K562 (cell line): ENCODE measurements around the gene PITRM1. TPM values are rescaled to one million over a fixed set of nuclear protein-coding genes. Genes with fewer than 3 reads are reported as not detected.

Experiments
- CBX1 ChIP-seq: sonication (generic); IDR thresholded peaks from 2 replicates; pipeline ENCODE4 v1.6.1; 2016; ENCODE audit warnings: antibody characterized with exemption, low read depth, mild to moderate bottlenecking
- CREM ChIP-seq: IDR thresholded peaks from 2 replicates; pipeline ENCODE4 v1.6.1; 2014; ENCODE audit warnings: antibody characterized with exemption, low read depth
- DNMT1 ChIP-seq: fragments of 450-650 bp; IDR thresholded peaks from 2 replicates; pipeline ENCODE4 v1.6.1; 2016; ENCODE audit warnings: antibody characterized with exemption, mild to moderate bottlenecking
- ETV5 ChIP-seq: sonication (generic); formaldehyde crosslinking; IDR thresholded peaks from 2 replicates; pipeline ENCODE4 v1.4.0; 2020; ENCODE audit warnings: low read depth, mild to moderate bottlenecking, missing genetic modification reagents
- FOXP1 ChIP-seq: sonication (generic); formaldehyde crosslinking; IDR thresholded peaks from 2 replicates; pipeline ENCODE4 v1.8.0; 2022; ENCODE audit warnings: mild to moderate bottlenecking, missing genetic modification reagents
- HCFC1 ChIP-seq: IDR thresholded peaks from 2 replicates; pipeline ENCODE4 v1.6.1; 2012; ENCODE audit warnings: low read depth, low read length, improper control_type of control experiment
- MCM2 ChIP-seq: fragments of 450-650 bp; IDR thresholded peaks from 2 replicates; pipeline ENCODE4 v1.6.1; 2017; ENCODE audit warnings: low read depth, mild to moderate bottlenecking
- NEUROD1 ChIP-seq: fragments of 150-350 bp; IDR thresholded peaks from 2 replicates; pipeline ENCODE4 v1.6.1; 2014; ENCODE audit warnings: borderline replicate concordance, low read length, low read depth; ENCODE audit not compliant: partially characterized antibody
- POLR2B ChIP-seq: fragments of 450-650 bp; IDR thresholded peaks from 2 replicates; pipeline ENCODE4 v1.6.1; 2018; ENCODE audit warnings: low read depth; ENCODE audit not compliant: partially characterized antibody
- RBM14 ChIP-seq: fragments of 200-400 bp; formaldehyde crosslinking; IDR thresholded peaks from 2 replicates; pipeline ENCODE4 v1.6.1; 2018; ENCODE audit warnings: low read depth, mild to moderate bottlenecking, low read length, moderate library complexity, borderline replicate concordance; ENCODE audit not compliant: insufficient read depth
- RBM25 ChIP-seq: fragments of 200-400 bp; formaldehyde crosslinking; IDR thresholded peaks from 2 replicates; pipeline ENCODE4 v1.6.1; 2018; ENCODE audit warnings: low read length, low read depth, moderate library complexity; ENCODE audit not compliant: severe bottlenecking
- RHOXF2B ChIP-seq: fragments of 250-450 bp; sonication (Bioruptor Pico); conservative IDR thresholded peaks from 2 replicates; pipeline ENCODE4 v1.5.1; 2021
- SRSF3 ChIP-seq: fragments of 200-400 bp; formaldehyde crosslinking; IDR thresholded peaks from 2 replicates; pipeline ENCODE4 v1.6.1; 2016; ENCODE audit warnings: mild to moderate bottlenecking, low read length, moderate library complexity; ENCODE audit not compliant: insufficient read depth
- TARDBP ChIP-seq: fragments of 450-650 bp; IDR thresholded peaks from 2 replicates; pipeline ENCODE4 v1.6.1; 2016
- ZNF143 ChIP-seq: sonication (generic); formaldehyde crosslinking; IDR thresholded peaks from 2 replicates; pipeline ENCODE4 v1.9.0; 2022; ENCODE audit warnings: mild to moderate bottlenecking, missing genetic modification reagents
- ZNF184 ChIP-seq: sonication (generic); formaldehyde crosslinking; IDR thresholded peaks from 2 replicates; pipeline ENCODE4 v1.5.0; 2020; ENCODE audit warnings: missing genetic modification reagents
- ZNF232 ChIP-seq: sonication (generic); formaldehyde crosslinking; IDR thresholded peaks from 2 replicates; pipeline ENCODE4 v1.8.0; 2022; ENCODE audit warnings: mild to moderate bottlenecking, missing genetic modification reagents
- ZNF263 ChIP-seq: sonication (generic); formaldehyde crosslinking; IDR thresholded peaks from 2 replicates; pipeline ENCODE4 v1.8.0; 2022; ENCODE audit warnings: mild to moderate bottlenecking, missing genetic modification reagents, borderline replicate concordance
- ZNF3 ChIP-seq: fragments of 250-450 bp; sonication (Bioruptor Pico); IDR thresholded peaks from 2 replicates; pipeline ENCODE4 v1.5.0; 2021; ENCODE audit warnings: mild to moderate bottlenecking, moderate library complexity
- ZNF589 ChIP-seq: fragments of 200-800 bp; sonication (Bioruptor generic); IDR thresholded peaks from 2 replicates; pipeline ENCODE4 v1.6.1; 2016; ENCODE audit warnings: low read depth, missing genetic modification characterization, missing compliant biosample characterization
- polyA plus RNA-seq, 8 experiments: library from polyadenylated mRNA; depleted of rRNA in 4 of 8; stranded (reverse) in 5 of 8; unstranded in 3 of 8; fragments of >200 nt; fragmentation: Nextera tagmentation in 2 of 8; fragmentation: Illumina TruSeq in 1 of 8; extraction: Ambion mirVana in 2 of 8; extraction: Trizol in 1 of 8; gene quantifications; 2 replicates each; pipeline versions ENCODE4 v1.2.1 to v1.2.3, GENCODE V29; 2011 to 2014; ENCODE audit warnings: inconsistent platforms in 1 of 8, missing spikeins in 1 of 8
- total RNA-seq, 7 experiments: library from RNA; depleted of rRNA in 6 of 7; stranded (reverse); fragments of >200 nt in 6 of 7; fragmentation: Illumina TruSeq in 2 of 7; extraction: Trizol in 2 of 7; gene quantifications; 2 replicates each; pipeline versions ENCODE4 v1.2.1 to v1.2.3, GENCODE V29; 2011 to 2021; ENCODE audit warnings: low replicate concordance in 1 of 7
- TF ChIP-seq, protein P1 (sequence below): sonication (generic); formaldehyde crosslinking; IDR thresholded peaks from 2 replicates; pipeline ENCODE4 v1.8.0; 2022; ENCODE audit warnings: mild to moderate bottlenecking, missing genetic modification reagents
- TF ChIP-seq, protein P2 (sequence below): fragments of 450-650 bp; formaldehyde crosslinking; IDR thresholded peaks from 2 replicates; pipeline ENCODE4 v1.4.0; 2020; ENCODE audit warnings: mild to moderate bottlenecking, moderate library complexity
- TF ChIP-seq, protein P3 (sequence below): sonication (generic); formaldehyde crosslinking; IDR thresholded peaks from 2 replicates; pipeline ENCODE4 v1.8.1; 2023; ENCODE audit warnings: missing genetic modification reagents, mild to moderate bottlenecking, borderline replicate concordance

Gene PITRM1
- total and polyA plus RNA-seq, 9 of the 15 experiments (the other 6 are each of a cell fraction or from before 2014, with no cell fraction given), result 21.1 to 70.4 (median 39.7) TPM

DNA sequence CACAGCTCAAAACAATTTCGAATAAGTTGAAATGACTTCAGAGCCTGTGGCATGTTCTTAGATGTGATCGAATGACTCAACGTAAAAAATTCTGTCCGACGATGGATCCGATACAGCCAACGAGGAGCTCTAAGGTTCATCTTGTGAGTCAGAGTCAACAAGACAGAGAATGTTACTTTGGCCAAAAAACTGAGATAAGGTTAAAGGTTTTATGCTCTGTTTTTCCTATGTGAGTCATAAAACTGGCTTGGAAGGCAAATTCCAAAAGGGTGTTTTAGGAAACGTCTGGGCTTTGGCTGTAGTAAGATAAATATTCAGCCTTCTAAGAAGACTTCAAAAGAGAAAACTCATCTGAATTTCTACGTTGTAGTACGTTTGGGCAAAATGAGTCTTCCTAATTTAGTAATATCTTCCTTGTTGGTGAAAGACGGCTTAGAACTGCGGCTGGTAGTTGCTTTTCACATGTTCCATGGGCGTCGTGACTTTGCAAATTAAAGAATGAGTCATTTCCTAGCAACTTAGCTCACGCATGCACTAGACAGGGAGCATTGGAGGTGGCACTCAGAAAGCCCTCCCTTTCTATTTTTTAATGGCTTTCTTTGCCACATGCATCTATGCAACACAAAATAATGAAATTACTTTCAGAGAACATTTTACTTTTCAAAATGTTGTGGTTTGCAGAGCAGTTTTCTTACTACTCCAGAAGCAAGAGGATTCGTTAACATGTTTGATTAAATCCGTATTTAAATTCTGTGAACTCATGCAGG, 77.0 kb downstream of the PITRM1 start (continued):
- TF ChIP-seq ZNF184, result no peak
- TF ChIP-seq DNMT1, result no peak
- TF ChIP-seq CREM, result 0 out of 2 replicates have a peak, but pooled peaks have one; percentile 19
- no peak for TF ChIP-seq CBX1
- no peak for TF ChIP-seq RBM14
- TF ChIP-seq ZNF3, result no peak
- no peak for TF ChIP-seq RHOXF2B
- no peak for TF ChIP-seq HCFC1
- no peak for TF ChIP-seq RBM25
- TF ChIP-seq ETV5 (CRISPR knock-in tag), result 0 out of 2 replicates have a peak, but pooled peaks have one; percentile 45
- TF ChIP-seq ZNF589 (CRISPR knock-in tag), result no peak
- TF ChIP-seq POLR2B, result no peak
- TF ChIP-seq ZNF263 (CRISPR knock-in tag), result no peak
- TF ChIP-seq, protein P1, sequence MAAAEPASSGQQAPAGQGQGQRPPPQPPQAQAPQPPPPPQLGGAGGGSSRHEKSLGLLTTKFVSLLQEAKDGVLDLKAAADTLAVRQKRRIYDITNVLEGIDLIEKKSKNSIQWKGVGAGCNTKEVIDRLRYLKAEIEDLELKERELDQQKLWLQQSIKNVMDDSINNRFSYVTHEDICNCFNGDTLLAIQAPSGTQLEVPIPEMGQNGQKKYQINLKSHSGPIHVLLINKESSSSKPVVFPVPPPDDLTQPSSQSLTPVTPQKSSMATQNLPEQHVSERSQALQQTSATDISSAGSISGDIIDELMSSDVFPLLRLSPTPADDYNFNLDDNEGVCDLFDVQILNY (CRISPR knock-in tag), result no peak
- TF ChIP-seq TARDBP, result no peak
- TF ChIP-seq NEUROD1, result peak; percentile 28
- TF ChIP-seq FOXP1, result no peak
- TF ChIP-seq, protein P2, sequence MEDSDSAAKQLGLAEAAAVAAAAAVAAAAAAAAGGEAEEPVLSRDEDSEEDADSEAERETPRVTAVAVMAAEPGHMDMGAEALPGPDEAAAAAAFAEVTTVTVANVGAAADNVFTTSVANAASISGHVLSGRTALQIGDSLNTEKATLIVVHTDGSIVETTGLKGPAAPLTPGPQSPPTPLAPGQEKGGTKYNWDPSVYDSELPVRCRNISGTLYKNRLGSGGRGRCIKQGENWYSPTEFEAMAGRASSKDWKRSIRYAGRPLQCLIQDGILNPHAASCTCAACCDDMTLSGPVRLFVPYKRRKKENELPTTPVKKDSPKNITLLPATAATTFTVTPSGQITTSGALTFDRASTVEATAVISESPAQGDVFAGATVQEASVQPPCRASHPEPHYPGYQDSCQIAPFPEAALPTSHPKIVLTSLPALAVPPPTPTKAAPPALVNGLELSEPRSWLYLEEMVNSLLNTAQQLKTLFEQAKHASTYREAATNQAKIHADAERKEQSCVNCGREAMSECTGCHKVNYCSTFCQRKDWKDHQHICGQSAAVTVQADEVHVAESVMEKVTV (CRISPR knock-in tag), result no peak
- no peak for TF ChIP-seq MCM2
- TF ChIP-seq SRSF3, result no peak
- no peak for TF ChIP-seq ZNF143
- no peak for TF ChIP-seq ZNF232
- TF ChIP-seq, protein P3, sequence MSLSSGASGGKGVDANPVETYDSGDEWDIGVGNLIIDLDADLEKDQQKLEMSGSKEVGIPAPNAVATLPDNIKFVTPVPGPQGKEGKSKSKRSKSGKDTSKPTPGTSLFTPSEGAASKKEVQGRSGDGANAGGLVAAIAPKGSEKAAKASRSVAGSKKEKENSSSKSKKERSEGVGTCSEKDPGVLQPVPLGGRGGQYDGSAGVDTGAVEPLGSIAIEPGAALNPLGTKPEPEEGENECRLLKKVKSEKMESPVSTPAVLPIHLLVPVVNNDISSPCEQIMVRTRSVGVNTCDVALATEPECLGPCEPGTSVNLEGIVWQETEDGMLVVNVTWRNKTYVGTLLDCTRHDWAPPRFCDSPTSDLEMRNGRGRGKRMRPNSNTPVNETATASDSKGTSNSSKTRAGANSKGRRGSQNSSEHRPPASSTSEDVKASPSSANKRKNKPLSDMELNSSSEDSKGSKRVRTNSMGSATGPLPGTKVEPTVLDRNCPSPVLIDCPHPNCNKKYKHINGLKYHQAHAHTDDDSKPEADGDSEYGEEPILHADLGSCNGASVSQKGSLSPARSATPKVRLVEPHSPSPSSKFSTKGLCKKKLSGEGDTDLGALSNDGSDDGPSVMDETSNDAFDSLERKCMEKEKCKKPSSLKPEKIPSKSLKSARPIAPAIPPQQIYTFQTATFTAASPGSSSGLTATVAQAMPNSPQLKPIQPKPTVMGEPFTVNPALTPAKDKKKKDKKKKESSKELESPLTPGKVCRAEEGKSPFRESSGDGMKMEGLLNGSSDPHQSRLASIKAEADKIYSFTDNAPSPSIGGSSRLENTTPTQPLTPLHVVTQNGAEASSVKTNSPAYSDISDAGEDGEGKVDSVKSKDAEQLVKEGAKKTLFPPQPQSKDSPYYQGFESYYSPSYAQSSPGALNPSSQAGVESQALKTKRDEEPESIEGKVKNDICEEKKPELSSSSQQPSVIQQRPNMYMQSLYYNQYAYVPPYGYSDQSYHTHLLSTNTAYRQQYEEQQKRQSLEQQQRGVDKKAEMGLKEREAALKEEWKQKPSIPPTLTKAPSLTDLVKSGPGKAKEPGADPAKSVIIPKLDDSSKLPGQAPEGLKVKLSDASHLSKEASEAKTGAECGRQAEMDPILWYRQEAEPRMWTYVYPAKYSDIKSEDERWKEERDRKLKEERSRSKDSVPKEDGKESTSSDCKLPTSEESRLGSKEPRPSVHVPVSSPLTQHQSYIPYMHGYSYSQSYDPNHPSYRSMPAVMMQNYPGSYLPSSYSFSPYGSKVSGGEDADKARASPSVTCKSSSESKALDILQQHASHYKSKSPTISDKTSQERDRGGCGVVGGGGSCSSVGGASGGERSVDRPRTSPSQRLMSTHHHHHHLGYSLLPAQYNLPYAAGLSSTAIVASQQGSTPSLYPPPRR, result no peak
